ENCODE data around the gene KRT75.

DNA sequence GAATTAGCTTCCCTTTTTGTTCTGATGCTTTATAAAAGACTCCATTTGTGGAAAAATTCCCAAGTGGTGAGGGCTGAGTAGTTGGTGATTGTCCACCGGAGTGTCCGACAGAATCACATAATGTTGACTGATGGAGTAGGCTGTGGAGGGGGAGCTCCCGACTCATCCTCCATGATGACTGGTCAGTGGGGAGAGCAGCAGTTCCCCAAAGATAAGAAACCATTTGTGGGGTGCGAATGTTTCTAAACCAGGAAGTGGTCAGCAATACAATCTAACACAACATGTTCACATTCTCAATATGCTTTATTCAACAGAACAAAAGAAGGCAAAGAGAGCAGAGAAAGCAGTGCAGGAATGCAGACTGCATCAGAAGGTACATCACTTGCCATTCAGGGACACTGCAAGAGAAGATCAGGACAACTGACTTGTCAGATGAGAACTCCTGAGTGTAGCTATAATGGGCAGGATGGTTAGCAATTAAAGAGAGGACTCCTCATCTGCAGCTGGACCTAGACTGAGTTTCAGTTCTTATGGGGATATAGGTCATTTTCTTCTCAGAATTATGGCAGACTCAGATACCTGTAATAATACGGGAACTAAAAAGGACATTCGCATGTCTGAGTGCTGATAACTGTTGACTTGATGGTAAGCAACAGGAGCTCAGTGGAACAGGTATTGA, 12.3 kb upstream of the KRT75 start:
- TF ChIP-seq CTCF (conservative IDR thresholded peaks at IDR 0.05) (no peak), EZH2 (IDR thresholded peaks at IDR 0.05; ENCODE audit: low read depth) (no peak)

All from PC-9 (cell line).